Retinal pigment epithelial cell (primary cell): ENCODE results near the gene TCTA.
A peak's percentile ranks its signal among the peaks of the same experiment; 100 is the strongest.

ENCODE experiments used
- DNase-seq: peaks from one replicate; pipeline ENCODE4 v3.0.0-alpha.2; 2010; ENCODE audit warnings: low read depth
- H3K4me3 ChIP-seq: 2 replicates; pipeline ENCODE4 v1.5.1; 2011; ENCODE audit warnings: mild to moderate bottlenecking, low read length, control low read depth, moderate library complexity
- TF ChIP-seq, protein P1 (sequence below): conservative IDR thresholded peaks from 2 replicates; pipeline ENCODE4 v1.5.1; 2011; ENCODE audit warnings: low read depth, low read length, control low read depth, inconsistent platforms

The TCTA gene, protein sequence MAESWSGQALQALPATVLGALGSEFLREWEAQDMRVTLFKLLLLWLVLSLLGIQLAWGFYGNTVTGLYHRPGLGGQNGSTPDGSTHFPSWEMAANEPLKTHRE

DNA sequence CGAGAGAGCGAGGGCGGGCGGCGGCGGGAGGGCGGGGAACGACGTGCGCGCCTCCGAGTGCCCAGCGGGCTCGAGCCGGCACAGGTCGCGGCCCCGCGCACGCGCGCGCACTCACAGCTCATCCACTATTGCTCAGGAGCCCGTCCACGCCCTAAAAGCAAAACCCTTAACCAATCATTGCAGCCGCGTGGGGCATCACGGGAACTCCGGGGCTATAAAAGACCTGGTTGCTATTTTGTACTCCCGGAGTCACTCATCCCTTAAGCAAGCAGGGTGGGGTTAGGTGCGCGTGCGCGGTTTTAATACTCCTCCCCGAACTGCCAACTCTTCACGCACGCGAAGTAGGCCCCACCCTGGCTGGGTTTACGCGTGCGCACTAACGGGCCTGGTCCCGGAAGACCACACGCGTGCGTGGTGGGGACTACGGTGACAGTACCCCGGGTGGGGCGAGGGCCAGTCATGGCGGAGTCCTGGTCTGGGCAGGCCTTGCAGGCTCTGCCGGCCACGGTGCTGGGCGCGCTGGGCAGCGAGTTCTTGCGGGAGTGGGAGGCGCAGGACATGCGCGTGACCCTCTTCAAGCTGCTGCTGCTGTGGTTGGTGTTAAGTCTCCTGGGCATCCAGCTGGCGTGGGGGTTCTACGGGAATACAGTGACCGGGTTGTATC lies at the start of gene TCTA, which contains the start of gene RHOA:
TCTA (plus strand) TSS at position 456 of the 664 bp plus-strand sequence; CDS start at position 460, 4 bp downstream.
RHOA (minus strand) TSS at position 9 of the 664 bp plus-strand sequence. CDS start 36,387 bp downstream, outside the sequence.
- H3K4me3 ChIP-seq = peak within 1 kb of the TSS; percentile 77
- TF ChIP-seq, protein P1, sequence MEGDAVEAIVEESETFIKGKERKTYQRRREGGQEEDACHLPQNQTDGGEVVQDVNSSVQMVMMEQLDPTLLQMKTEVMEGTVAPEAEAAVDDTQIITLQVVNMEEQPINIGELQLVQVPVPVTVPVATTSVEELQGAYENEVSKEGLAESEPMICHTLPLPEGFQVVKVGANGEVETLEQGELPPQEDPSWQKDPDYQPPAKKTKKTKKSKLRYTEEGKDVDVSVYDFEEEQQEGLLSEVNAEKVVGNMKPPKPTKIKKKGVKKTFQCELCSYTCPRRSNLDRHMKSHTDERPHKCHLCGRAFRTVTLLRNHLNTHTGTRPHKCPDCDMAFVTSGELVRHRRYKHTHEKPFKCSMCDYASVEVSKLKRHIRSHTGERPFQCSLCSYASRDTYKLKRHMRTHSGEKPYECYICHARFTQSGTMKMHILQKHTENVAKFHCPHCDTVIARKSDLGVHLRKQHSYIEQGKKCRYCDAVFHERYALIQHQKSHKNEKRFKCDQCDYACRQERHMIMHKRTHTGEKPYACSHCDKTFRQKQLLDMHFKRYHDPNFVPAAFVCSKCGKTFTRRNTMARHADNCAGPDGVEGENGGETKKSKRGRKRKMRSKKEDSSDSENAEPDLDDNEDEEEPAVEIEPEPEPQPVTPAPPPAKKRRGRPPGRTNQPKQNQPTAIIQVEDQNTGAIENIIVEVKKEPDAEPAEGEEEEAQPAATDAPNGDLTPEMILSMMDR = no peak
- peak; percentile 99 for DNase-seq

DNA sequence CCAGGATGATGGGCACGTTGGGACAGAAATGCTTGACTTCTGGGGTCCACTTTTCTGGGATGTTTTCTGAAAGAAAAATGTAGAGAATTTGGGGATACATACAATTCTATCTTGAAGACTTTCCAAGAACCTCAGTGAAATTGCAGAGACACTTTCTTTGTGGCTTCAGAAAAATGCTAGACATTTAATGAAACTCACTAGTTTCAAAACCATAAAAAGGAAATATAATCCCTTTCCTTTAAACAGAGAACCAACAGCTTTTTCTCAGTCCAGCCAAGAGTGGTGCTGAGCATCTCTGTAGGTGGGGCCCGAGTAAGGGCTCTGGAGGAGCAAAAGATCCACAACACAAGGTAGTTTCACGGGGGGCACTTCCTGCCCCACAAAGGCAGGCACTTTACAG lies 49.7 kb upstream of the TCTA start:
- TF ChIP-seq, protein P1 = no peak
- H3K4me3 ChIP-seq = no peak overlapping the region
- DNase-seq = no peak

DNA sequence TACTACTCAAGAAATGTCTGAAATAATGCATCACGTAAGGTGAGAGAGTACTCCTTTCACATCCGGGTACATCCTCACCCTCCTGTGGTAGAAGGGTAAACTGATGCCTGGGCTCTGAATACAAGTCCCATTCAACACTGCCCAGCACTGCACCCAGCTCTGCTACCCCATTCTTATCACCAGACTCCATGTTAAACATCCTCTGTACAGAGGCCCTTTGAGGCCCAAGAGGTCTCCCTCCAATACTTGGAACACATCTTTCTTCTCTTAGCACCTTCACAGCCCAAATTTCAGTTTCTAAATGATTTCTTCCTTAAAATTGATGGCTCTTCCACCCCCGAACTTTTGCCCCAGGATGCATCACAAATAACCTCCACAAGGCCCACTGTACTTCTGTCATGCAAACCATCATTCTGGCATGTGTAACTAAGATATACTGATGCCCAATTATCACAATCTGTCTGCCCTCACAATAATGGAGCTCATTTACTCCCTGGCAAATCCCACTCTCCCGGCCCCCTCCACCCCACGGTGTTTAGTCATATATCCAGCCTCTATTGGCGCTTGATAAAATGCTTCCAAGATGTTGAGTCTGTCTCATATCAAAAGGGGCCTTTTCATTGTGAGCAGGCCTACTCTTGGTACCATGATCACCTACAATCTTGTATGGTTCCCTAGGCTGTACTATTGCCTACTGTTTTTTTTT lies 41.5 kb upstream of the TCTA start:
- TF ChIP-seq, protein P1 = no peak
- H3K4me3 ChIP-seq = no peak overlapping the region
- DNase-seq = no peak

DNA sequence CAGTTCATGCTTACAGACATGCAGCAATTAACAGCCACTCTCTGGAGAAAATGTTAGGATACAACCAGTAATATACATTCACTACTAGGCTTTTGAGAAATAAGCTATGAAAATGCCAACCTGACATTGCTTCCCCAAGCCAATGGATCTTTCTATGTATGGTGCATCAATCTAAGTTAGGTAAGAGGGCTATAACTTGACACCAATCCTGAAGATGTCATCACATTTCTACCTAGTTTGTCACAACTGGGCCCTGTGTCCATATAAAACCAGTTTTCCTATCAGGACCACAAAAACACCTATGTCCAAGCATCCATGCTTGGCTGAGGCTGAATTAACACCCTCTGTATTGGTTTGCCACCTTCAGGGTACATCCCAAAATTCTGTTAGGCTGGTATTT lies 40.3 kb upstream of the TCTA start:
- TF ChIP-seq, protein P1 = no peak
- no peak overlapping the region for H3K4me3 ChIP-seq
- no peak for DNase-seq

DNA sequence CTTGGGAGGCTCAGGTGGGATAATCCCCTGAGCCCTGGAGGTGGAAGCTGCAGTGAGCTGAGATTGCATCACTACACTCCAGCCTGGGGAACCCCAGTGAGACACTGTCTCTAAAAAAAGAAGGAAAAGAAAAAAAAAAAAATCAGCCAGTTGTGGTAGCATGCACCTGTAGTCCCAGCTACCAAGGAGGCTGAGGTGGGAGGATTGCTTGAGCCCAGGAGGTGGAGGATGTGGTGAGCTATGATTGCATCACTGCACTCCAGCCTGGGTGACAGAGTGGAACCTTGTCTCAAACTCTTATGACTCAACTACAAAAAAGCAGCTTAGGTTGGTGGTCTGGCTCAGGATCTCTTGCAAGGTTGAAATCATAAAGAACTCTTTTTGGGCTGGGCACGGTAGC lies 34.7 kb upstream of the TCTA start:
- no peak for DNase-seq
- no peak overlapping the region for H3K4me3 ChIP-seq
- TF ChIP-seq, protein P1 = no peak

DNA sequence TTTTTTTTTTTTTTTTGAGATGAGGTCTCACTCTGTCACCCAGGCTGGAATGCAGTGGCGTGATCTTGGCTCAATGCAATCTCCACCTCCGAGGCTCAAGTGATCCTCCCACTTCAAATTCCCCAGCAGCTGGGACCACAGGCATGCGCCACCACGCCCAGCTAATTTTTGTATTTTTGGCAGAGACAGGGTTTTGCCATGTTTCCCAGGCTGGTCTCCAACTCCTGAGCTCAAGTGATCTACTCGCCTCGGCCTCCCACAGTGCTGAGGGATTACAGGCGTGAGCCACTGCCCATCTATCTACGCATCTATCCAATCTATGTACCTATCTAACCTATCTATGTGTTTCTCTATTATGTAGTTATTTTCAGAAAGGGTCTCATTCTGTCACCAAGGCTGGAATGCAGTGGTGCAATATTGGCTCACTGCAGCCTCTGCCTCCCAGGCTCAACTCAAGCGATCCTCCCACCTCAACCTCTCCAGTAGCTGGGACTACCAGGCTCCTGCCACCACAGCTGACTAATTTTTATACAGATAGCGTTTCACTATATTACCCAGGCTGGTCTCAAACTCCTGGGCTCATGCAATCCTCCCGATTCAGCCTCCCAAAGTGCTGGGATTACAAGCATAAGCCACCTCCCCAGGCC lies 33.9 kb upstream of the TCTA start:
- H3K4me3 ChIP-seq = no peak overlapping the region
- no peak for DNase-seq
- TF ChIP-seq, protein P1 = no peak
